ENCODE measurements around the gene SLC35G3. TPM values are rescaled to one million over a fixed set of nuclear protein-coding genes. Genes with fewer than 3 reads are reported as not detected.
"Not testable (repeated sequence)": the region's sequence is repeated elsewhere in the genome, so short reads cannot be mapped to it uniquely, and the experiment has no call there.

The SLC35G3 gene
- total RNA-seq, 4 donors from 2014 or later: not detected

- no peak overlapping the region for H3K4me3 ChIP-seq
- DNase-seq: no peak
- no peaks in the 10 kb centered on the region for H3K36me3 ChIP-seq
- peak overlapping the region in 2 of 4 donors; percentile 24 to 53 for H3K27ac ChIP-seq
- TF ChIP-seq, protein P1, sequence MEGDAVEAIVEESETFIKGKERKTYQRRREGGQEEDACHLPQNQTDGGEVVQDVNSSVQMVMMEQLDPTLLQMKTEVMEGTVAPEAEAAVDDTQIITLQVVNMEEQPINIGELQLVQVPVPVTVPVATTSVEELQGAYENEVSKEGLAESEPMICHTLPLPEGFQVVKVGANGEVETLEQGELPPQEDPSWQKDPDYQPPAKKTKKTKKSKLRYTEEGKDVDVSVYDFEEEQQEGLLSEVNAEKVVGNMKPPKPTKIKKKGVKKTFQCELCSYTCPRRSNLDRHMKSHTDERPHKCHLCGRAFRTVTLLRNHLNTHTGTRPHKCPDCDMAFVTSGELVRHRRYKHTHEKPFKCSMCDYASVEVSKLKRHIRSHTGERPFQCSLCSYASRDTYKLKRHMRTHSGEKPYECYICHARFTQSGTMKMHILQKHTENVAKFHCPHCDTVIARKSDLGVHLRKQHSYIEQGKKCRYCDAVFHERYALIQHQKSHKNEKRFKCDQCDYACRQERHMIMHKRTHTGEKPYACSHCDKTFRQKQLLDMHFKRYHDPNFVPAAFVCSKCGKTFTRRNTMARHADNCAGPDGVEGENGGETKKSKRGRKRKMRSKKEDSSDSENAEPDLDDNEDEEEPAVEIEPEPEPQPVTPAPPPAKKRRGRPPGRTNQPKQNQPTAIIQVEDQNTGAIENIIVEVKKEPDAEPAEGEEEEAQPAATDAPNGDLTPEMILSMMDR (IDR thresholded peaks at IDR 0.05): no peak
- no peak for TF ChIP-seq POLR2A (IDR thresholded peaks at IDR 0.05)
- intact Hi-C loops (cut with DNase I): loop anchor here (10.0 kb wide), 1 partner anchor 69 kb away; the partner anchor contains the start of genes NLE1 and UNC45B
- peaks cover 0 to 16% (median 0%) of the 10 kb centered on the region in 4 donors for H3K27me3 ChIP-seq
- H3K9me3 ChIP-seq: no peaks in the 10 kb centered on the region
- peaks cover 0 to 13% (median 0%) of the 10 kb centered on the region in 3 donors for H3K4me1 ChIP-seq
- 56 to 66% methylated on average over 5 of the region's 5 CpGs for WGBS, 2 donors
These were observed 19.3 kb upstream of the SLC35G3 start for GRCh38 chr17:35213412-35213940.

DNA sequence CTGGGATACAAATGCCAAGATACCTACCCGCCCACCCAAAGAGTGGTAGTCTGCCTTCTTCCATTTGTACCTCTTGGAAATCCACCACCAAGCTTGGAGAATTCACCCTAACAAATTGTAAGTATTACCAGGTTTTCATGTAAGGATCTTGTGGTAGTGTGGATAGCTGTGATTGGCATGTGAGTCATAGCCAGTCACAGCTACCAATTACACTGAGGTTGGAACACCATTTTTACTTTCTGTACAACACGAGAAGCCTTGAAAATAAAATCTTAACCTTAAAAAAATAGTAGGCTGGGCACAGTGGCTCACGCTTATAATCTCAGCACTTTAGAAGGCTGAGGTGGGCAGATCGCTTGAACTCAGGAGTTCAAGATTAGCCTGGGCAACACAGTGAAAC is 18.5 kb upstream of the SLC35G3 start:
- Histone ChIP-seq H3K36me3 (no peaks in the 10 kb centered on the region), H3K27ac (peak overlapping the region in 1 of 4 donors; percentile 53), H3K4me3 (no peak overlapping the region), H3K27me3 (peaks cover 0 to 19% (median 0%) of the 10 kb centered on the region in 4 donors), H3K4me1 (peaks cover 0 to 9% (median 0%) of the 10 kb centered on the region in 3 donors), H3K9me3 (no peaks in the 10 kb centered on the region)
- intact Hi-C loops (cut with DNase I): loop anchor here (10.0 kb wide), 1 partner anchor 68 kb away; the partner anchor contains the start of genes NLE1 and UNC45B
- DNase-seq: no peak
- WGBS, 2 donors: 72 to 80% methylated on average over 4 of the region's 4 CpGs
- TF ChIP-seq, protein P1 (IDR thresholded peaks at IDR 0.05): no peak
- TF ChIP-seq POLR2A (IDR thresholded peaks at IDR 0.05): no peak

GRCh38 chr17:35210741-35211140 is 16.5 kb upstream of the SLC35G3 start:
- TF ChIP-seq POLR2A (IDR thresholded peaks at IDR 0.05): no peak
- TF ChIP-seq, protein P1 (IDR thresholded peaks at IDR 0.05): no peak
- Histone ChIP-seq H3K4me1 (peaks cover 0 to 9% (median 0%) of the 10 kb centered on the region in 3 donors), H3K27ac (no peak overlapping the region), H3K36me3 (no peaks in the 10 kb centered on the region), H3K4me3 (no peak overlapping the region), H3K27me3 (peaks cover 0 to 28% (median 0%) of the 10 kb centered on the region in 4 donors), H3K9me3 (no peaks in the 10 kb centered on the region)
- intact Hi-C loops (cut with DNase I): loop anchor here (10.0 kb wide), 1 partner anchor 66 kb away; the partner anchor contains the start of genes NLE1 and UNC45B
- 87 to 91% methylated on average over 7 of the region's 7 CpGs for WGBS, 2 donors
- DNase-seq: no peak

GRCh38 chr17:35202582-35202981 is 8.4 kb upstream of the SLC35G3 start:
- 57 to 83% methylated on average over 1 to 2 of the region's 2 CpGs for WGBS, 2 donors
- intact Hi-C loops (cut with DNase I): not testable (repeated sequence)

DNA sequence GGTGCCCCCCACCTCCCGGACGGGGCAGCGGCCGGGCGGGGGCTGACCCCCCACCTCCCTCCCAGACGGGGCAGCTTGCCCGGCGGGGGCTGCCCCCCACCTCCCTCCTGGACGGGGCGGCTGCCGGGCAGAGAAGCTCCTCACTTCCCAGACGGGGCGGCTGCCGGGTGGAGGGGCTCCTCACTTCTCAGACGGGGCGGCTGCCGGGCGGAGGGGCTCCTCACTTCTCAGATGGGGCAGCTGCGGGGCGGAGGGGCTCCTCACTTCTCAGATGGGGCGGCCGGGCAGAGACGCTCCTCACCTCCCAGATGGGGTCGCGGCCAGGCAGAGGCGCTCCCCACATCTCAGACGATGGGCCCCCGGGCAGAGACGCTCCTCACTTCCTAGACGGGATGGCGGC is 869 bp upstream of the SLC35G3 start:
- DNase-seq; H3K36me3 ChIP-seq; H3K4me1 ChIP-seq; intact Hi-C loops (cut with DNase I); H3K4me3 ChIP-seq; H3K27ac ChIP-seq; H3K27me3 ChIP-seq: not testable (repeated sequence)
- peaks cover 0 to 11% (median 0%) of the 10 kb centered on the region in 3 donors for H3K9me3 ChIP-seq
- WGBS, 2 donors: no CpG with 5 or more reads among the region's 31 CpGs

More at GRCh38 chr17:35202582-35202981, 8.4 kb upstream of the SLC35G3 start:
- H3K4me3 ChIP-seq, H3K27ac ChIP-seq, H3K4me1 ChIP-seq, H3K36me3 ChIP-seq, DNase-seq: not testable (repeated sequence)
- Histone ChIP-seq H3K9me3 (peaks cover 0 to 12% (median 0%) of the 10 kb centered on the region in 3 donors), H3K27me3 (peaks cover 0 to 17% (median 0%) of the 10 kb centered on the region in 4 donors)

DNA sequence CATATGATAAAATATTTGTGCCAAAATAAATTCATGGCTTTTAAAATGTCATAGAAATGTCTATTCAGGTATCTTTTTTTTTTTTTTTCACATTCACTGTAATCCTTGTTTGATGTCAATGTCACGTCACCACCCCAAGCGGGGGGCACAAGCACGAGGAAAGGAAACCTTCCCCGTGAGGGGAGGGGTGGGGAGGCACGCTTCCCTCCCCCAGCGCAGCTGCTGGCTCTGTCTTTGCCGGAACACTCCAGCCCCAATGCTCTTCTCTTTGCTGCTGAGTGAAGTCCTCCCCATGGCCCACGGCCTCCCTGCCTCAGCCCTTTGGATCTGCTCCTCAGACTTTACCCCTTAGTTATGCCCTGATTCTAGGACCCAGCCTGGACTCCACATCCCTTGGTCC is 1.5 kb downstream of the SLC35G3 start:
- H3K27me3 ChIP-seq: no peaks in the 10 kb centered on the region
- no peak overlapping the region for H3K4me3 ChIP-seq
- H3K4me1 ChIP-seq: peaks cover 0 to 22% (median 9%) of the 10 kb centered on the region in 3 donors
- TF ChIP-seq, protein P1 (IDR thresholded peaks at IDR 0.05): no peak
- no peak for TF ChIP-seq POLR2A (IDR thresholded peaks at IDR 0.05)
- 70 to 82% methylated on average over 7 to 8 of the region's 8 CpGs for WGBS, 2 donors
- no peak for DNase-seq
- no peaks in the 10 kb centered on the region for H3K36me3 ChIP-seq
- no peak overlapping the region for H3K27ac ChIP-seq
- H3K9me3 ChIP-seq: no peaks in the 10 kb centered on the region
- intact Hi-C loops (cut with DNase I): no loop called here
